Caki2 (cell line): ENCODE data around the gene ARPC2. TPM values are rescaled to one million over a fixed set of nuclear protein-coding genes. Genes with fewer than 3 reads are reported as not detected.
A peak's percentile ranks its signal among the peaks of the same experiment; 100 is the strongest.
"Not testable (repeated sequence)": the region's sequence is repeated elsewhere in the genome, so short reads cannot be mapped to it uniquely, and the experiment has no call there.

Experiments
- DNase-seq: peaks from one replicate; pipeline ENCODE4 v3.0.0-alpha.2; 2015; ENCODE audit warnings: low read depth
- in situ Hi-C: cut with HindIII; loops from 2 replicates; pipeline ENCODE4 v1.10.0; 2016; ENCODE audit warnings: low sequenced_read_pairs, low pct_unique_long_range_greater_than_20kb, mixed read lengths
- total RNA-seq: library from RNA; depleted of rRNA; stranded (reverse); fragments of >200 nt; shearing (Covaris generic); gene quantifications from 2 replicates; pipeline ENCODE4 v1.2.3, GENCODE V29; 2014; ENCODE audit warnings: low replicate concordance

ARPC2 gene
- total RNA-seq, 1 experiment from 2014 or later: 533 TPM

DNA sequence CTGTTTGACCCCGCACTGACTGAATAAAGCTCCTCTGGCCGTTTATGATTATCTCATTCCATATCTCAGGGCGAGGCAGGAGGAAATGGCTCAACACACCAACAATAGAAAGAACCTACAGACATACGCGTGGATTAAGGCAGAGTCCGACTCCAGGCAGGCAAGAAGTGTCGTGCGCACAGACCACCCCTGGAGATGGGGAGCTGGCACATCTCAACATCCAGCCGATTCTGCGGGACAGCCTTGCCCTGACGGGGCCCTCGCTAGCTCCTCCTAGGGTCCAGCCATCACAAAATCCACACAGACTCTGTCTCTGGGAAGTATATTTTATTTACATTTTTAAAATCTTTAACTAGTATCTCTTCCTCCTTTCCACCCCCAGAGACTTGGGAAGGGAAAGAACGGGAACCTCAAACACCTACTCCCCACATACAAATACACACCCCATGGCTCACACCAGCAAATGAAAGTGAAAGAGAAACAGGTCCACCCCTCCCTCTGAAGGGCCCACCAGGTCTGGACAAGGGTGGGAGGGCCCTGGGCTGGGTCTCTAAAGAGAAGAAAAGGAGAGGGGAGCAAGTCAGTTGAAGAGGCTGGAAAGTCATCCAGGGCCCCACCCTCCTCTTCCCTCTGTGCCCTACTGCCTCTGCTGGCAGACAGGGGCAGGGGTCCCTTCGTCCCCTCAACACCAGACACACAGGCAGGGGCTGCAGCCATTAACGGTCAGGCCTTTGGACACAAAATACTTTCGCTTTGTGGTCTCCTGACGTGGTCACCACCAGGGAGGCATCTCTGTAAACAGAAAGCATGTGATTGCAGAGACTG lies 47.0 kb downstream of the ARPC2 start:
- in situ Hi-C loops: no loop called here
- no peak for DNase-seq

DNA sequence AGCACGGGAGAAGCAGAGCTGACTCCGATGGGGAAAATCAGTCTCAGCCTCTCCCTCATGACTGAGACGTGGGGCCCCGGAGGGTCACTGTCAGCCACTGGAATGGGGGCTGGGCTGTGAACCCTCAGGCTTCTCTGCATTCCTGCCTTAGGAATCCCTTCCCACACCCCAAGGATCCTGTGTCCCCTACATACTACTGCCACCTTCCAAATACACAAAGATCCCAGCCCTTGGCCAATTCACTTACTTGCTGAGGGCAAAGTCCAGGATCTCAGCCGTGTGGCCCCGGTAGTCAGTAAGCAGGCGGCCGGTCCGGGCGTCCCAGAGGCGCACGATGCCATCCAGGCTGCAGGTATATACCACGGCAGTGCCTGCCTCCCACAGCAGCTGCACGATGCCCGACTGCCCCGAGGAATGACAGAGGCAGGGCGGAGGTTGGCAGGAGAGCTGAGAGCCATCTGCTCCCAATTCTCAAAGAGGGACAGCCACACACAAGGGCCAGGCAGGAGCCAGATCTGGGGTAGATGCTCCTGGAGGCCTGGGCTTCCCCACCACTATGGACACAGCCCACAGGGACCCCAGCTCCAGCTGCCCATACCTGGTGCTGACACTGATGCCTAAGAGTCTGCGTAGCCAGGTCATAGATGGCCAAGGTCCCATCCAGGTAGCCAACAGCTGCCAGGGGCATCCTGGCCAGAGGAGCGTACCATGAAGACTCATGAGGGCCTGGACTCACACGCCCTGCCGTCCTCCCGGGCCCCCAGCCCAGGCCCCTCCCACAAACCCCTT lies 48.0 kb downstream of the ARPC2 start:
- in situ Hi-C loops: no loop called here
- no peak for DNase-seq

DNA sequence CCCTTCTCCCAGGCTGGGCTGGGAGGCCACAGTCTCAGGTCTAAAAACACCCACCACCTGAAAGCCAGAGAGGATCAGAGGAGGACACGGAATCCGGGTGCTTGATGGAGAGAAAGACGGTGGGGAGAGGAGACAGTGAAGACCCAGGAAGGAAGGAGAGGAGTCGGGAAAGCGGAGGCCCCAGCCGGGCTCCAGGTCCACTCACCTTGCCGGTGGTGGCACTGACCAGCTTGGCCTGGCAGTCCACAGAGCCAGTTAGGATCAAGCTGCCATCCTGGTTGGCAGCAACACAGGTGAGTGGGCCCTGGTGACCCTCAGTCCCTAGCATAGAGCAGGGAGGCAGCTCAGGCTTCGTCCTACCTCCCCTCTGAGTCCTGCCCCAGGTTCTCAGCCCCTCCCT lies 48.6 kb downstream of the ARPC2 start:
- no peak for DNase-seq
- in situ Hi-C loops: no loop called here

DNA sequence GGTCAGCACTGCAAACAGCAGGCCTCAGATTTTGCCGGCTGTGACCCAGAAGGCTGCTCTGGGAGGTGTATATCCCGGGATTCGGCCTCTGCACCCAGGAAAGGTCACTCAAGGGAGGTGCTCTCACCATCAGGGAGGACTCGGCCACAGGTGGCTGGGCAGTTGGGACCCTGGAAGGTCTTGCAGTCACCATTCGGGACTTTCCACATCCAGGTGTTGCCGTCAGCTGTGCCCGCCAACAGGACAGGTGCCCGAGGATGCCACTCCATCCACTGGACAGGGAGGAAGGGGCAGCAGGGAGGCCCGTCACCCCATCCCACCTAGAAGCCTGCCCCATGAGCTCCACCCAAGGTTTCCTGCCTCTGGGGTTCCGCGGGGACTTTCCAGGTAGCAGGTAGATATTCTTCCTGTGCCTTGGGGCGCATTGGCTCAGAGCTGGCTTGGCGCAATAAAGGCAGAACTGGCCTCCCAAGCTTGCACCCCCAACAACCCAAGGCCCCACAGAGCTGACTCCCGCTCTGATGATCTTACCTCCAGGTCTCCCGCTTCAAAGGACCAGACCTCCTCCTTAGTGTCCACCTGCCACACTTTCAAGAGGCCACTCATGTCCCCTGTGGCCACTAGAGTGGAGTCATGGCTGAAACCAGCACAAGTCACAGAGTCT lies 49.5 kb downstream of the ARPC2 start:
- in situ Hi-C loops: no loop called here
- DNase-seq: no peak

DNA sequence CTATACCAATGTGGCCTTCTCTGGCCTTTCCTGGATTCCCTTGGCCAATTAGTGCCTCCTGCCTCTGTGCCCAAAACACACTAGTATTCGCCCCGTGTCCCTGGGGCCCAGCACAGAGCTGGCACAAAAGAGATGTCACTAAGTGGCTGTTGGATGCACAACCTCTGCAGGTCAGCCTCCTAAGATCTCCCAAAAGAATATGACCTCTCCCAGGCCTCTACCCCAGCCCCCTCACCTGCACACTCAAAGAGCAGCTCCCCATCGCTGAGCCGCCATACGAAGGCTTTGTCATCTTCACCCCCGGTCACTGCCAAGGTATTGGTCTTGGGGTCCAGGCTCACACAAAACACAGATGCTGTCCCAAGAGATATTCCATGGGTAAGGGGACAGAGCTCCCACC lies 50.3 kb downstream of the ARPC2 start:
- DNase-seq: no peak
- in situ Hi-C loops: no loop called here

DNA sequence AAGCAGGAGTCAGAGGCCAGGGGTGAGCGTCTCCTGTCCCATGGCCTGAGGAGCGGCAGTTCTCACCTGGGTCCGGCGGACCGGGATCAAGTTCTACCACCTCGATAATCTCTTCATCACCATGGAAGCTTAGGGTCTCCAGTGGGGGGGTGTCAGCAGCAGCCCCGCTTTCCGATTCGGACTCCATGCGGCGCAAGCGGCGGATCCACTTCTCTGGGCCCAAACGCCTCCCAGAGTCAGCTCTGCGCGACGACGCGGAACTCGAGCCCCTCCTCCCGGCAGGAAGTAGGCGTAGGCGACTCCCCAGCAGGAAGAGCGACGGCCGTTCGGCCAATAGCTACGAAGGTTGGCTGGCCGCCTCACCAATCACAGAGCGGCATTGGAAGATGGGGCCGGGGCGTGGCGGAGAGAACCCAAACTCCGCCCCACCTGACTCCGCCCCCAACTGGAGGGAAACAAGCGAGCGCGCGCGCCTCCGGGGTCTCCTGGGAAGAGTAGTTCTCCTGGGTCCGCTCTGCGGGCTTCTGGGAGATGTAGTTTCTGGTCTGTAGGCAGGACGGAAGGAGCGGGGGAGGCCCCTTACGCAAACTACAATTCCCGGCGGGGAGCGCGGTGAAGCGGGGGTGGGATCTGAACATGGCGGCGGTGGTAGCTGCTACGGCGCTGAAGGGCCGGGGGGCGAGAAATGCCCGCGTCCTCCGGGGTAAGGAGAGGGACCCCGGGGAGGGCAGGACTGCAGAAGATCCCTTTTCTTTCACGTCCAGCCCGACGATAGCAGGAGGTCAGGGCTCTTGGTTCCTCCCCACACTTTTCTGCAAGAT lies 53.1 kb downstream of the ARPC2 start, which contains the start of the genes AAMP and PNKD:
TSS of gene AAMP (minus strand) at position 238 of the 821 bp plus-strand sequence. CDS start at position 187, 51 bp downstream.
TSS of gene PNKD (plus strand) at position 620 of the 821 bp plus-strand sequence. CDS start at position 637, 17 bp downstream.
- in situ Hi-C loops: no loop called here

DNA sequence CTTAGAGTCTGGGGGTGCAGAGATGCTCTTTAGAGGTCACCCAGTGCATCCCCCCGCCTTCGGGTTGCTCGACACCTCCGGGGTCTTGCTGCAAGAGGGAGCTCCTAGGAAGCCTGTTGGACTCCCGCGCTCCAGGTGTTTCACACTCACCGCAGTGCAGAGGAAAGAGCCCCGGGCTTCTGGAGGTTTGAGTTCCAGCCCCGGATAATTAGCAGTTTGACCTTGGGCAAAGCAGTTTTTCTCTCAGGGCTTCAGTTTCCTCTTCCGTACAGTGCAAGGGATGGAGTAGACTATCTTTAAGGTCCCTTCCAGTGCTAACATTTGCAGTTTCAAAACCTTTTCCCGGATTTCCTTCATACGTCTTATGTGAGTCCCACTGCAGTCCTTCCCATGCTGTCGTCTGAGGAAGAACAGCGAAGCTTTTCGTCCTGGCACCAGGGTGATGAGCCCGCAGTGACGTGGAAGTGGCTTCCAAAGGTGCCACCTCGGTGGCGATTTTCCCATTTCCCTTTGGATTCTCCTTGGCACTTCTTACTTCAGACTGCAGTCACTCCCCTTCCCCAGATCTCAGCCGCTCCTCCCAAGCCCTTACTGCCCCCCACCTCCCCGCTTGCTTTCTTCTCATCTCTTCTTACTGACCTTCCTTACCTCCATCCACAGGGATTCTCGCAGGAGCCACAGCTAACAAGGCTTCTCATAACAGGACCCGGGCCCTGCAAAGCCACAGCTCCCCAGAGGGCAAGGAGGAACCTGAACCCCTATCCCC lies 53.9 kb downstream of the ARPC2 start:
- in situ Hi-C loops: no loop called here
- DNase-seq: no peak

More for the DNA sequence above, 53.1 kb downstream of the ARPC2 start, which contains the start of the genes AAMP and PNKD:
- peak; percentile 100 for DNase-seq

DNA sequence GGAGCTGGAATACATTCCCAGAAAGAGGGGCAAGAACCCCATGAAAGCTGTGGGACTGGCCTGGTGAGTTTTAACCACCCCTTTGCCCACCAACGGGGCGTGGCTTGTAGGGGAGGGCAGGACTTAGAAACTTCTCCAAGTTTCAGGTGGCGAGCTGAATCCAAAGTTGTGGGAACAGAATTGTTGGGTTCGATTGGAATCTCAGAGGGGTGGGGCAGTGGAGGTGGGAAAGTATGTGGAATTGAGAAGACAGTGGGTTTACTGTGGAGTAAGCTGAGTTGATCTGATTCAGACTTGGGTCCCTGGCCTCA lies 54.5 kb downstream of the ARPC2 start:
- DNase-seq: no peak
- in situ Hi-C loops: no loop called here

DNA sequence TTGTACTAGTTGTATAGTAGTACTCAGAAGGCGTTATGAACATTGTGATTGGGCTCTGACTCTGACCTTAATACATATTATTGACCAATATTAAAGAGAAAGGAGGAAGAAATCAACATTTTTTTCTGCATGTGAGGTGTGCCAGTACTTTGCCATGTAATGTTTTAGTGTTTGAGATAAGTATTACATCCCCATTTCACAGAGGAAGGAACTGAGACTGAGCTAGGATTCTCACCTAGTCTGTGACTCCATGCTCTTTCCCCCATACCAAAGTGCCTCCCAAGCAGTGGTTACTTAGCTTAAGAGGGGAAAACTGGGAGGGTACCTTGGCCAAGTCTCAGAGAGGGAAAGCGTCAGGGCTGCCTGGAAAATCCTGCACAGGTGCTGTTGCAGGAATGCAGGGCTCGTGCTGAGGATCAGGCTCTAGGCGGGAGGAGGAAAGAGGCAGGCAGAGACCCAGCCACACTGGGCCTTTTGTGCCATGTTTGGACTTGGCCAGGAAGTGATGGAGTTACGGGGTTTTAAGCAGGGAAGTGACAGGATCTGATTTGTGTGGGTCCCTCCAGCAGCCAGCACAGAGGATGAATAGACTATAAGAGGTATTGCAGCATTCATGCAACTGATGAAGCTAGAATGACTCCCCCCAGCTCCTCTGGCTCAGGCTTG lies 55.0 kb downstream of the ARPC2 start:
- DNase-seq: no peak
- in situ Hi-C loops: no loop called here

DNA sequence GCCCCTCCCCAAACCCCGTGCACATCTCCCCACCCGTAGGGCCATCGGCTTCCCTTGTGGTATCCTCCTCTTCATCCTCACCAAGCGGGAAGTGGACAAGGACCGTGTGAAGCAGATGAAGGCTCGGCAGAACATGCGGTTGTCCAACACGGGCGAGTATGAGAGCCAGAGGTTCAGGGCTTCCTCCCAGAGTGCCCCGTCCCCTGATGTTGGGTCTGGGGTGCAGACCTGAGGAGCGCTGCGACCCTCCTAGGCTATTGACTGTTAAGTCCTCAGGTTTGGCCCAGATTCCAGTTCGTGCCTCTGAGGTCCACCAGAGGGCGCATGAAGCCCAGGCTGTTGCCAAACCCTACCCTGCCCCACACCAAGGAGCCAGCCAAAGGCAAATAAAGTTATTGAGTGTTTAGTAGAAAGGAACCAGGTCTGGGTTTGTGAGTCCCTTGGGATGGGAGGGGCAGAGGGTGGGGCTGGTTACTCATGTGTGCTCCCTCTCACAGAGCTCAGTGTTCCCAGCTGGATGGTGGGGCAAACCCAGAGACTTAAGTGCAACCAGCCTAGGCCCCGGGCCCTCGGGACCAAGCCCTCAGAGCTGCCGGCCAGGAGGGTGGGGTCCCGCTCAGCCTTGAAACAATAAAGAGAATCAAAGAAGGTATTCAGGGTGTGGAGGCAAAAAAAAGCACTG lies 55.7 kb downstream of the ARPC2 start:
- in situ Hi-C loops: no loop called here
- DNase-seq: peak; percentile 82

DNA sequence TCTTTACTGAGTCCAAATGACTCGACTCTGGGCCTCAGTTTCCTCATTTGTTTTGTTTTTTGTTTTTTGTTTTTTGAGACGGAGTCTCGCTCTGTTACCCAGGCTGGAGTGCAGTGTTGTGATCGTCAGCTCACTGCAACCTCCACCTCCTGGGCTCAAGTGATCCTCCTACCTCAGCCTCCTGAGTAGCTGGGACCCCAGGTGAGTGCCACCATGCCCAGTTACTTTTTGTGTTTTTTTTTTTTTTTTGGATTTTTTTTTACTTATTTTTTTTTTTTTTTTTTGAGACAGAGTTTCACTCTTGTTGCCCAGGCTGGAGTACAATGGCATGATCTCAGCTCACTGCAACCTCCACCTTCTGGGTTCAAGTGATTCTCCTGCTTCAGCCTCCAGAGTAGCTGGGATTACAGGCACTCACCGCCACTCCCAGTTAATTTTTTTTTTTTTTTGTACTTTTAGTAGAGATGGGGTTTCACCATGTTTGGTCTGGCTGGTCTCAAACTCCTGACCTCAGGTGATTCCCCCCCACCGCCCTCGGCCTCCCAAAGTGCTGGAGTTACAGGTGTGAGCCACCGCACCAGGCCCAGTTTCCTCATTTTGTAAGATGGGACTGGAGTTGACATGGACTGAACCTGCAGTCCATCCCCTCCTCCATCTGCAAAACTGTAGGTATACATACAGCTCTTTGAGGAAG lies 56.4 kb downstream of the ARPC2 start:
- DNase-seq, in situ Hi-C loops: not testable (repeated sequence)

DNA sequence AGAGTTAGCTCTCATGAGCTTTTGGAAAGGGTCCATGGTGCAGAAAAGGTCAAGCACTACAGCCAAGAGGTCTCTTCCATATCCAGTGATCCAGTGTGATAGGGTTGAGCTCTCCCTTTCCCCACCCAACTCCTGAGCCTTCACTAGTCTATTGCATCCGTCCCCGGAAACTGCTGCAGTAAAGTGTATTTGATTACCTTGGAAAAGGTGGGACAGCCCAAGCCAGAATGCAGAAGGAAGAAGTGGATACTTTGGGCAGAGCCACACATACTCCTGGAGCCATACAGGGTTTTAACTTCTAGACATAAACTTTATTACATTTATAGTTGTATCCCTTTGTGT lies 56.9 kb downstream of the ARPC2 start:
- no peak for DNase-seq
- in situ Hi-C loops: no loop called here

DNA sequence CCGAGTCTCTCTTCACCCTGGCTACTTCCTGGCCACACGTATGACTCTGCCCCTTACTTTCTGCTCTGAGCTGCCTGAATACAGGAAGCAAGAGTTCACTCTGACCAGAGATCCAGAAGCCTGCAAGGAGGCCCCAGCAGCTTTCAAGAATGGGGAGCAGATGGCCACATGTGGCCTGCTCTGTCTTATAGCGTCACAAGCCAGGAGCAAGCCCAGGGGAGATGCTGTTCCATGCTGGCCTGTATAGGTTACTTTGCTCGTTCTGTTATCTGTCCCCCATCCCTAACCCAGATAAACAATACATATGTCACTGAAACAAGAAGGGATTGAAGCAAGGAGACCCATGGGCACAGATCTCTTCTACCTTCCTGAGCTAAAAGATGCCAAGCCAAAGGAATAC lies 57.6 kb downstream of the ARPC2 start:
- no peak for DNase-seq
- in situ Hi-C loops: no loop called here

DNA sequence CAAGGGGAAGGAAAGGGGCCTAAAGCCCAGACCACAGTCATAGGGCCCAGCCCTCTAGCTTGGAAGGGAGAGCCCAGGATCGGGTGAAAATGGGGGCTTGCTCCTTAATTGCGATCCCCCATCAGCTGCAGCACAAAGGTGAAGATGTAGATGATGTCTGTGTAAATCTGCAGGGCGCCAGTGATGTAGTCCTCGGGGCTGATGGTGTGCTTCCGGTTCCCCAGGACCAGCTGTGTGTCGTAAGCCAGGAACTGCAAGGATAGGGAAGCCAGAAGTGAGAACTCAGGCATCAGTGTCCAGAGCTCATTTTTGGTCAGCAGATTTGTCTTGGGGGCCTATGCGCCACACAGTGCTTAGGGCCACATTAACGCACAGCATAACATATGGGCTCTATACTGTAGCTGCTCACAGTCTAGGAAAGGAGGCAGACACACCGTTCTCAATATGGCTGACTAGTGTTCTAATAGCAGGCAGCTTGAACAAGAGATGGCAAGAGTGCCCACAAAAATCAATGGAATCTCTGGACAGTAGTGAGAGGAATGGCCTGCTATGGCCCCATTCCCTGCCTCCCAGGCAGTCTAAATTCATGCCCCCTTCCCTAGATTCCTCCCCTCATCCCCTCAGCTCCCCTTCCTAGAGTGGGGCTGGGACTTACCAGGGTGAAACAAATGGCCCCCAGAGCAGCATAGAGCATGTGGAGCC lies 58.5 kb downstream of the ARPC2 start:
- in situ Hi-C loops: no loop called here

DNA sequence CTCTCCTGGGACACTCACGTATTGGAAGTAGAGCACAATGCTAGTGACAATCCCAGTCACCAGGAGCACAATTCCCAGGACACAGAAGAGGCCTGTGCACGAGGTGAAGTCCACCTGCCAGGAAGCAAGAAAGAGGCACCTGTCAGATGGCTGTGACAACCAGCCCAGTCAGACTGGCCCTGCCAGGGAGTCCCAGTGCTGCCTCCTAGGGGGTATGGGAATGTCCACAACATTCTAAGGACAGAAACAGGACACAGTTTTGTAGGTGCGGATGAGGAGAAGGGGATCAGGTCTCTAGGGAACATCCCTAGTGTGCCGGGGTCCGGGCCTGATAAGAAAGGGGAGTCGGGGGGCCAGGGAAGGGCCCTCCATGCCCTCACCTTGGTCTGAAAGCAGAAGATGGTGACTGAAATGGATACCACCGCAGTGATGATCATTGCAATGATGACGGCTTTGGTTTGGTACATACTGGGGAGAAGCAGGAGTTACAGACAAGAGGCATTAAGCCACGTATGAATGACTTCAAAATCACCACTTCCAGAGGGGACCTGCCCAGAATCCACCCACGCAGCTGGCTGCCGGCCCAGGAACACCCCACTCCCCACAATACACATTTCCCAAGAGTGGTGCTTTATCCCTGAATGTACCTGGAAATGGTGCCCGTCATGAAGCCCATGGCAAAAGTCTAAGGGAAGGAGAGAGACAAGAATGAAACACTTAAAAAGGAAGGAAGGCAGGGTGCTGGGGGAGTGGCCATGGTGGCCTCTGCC lies 60.2 kb downstream of the ARPC2 start:
- in situ Hi-C loops: no loop called here
- DNase-seq: no peak

More for the DNA sequence above, 58.5 kb downstream of the ARPC2 start:
- DNase-seq: no peak
